ENCODE data around the gene CD2AP.

DNA sequence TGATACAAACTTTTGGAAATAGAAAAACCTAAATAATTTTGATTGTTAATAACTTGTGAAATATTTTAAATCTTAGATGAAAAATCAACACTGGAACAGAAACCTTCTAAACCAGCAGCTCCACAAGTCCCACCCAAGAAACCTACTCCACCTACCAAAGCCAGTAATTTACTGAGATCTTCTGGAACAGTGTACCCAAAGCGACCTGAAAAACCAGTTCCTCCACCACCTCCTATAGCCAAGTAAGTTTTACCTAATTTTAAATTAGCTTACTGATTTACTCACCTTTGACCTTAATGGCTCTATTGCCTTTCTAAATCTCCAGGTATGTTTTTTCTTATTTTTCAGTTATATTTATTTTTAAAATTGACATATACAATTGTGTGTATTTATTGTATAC is 118.2 kb downstream of the CD2AP start:
- TF ChIP-seq SP1 (IDR thresholded peaks at IDR 0.05; ENCODE audit: low read depth) (no peak), JUND (IDR thresholded peaks at IDR 0.05) (no peak), POLR2A (IDR thresholded peaks at IDR 0.05; ENCODE audit: borderline replicate concordance, extremely low read depth, insufficient read depth, insufficient read length) (no peak), ELF1 (IDR thresholded peaks at IDR 0.05; ENCODE audit: borderline replicate concordance, low read depth) (no peak), SIN3A (IDR thresholded peaks at IDR 0.05; ENCODE audit: low read depth) (no peak)
- TF ChIP-seq, protein P1, sequence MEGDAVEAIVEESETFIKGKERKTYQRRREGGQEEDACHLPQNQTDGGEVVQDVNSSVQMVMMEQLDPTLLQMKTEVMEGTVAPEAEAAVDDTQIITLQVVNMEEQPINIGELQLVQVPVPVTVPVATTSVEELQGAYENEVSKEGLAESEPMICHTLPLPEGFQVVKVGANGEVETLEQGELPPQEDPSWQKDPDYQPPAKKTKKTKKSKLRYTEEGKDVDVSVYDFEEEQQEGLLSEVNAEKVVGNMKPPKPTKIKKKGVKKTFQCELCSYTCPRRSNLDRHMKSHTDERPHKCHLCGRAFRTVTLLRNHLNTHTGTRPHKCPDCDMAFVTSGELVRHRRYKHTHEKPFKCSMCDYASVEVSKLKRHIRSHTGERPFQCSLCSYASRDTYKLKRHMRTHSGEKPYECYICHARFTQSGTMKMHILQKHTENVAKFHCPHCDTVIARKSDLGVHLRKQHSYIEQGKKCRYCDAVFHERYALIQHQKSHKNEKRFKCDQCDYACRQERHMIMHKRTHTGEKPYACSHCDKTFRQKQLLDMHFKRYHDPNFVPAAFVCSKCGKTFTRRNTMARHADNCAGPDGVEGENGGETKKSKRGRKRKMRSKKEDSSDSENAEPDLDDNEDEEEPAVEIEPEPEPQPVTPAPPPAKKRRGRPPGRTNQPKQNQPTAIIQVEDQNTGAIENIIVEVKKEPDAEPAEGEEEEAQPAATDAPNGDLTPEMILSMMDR (IDR thresholded peaks at IDR 0.05 in 2 of 3, conservative IDR thresholded peaks at IDR 0.05 in 1 of 3; ENCODE audit: borderline replicate concordance in 1 of 3, insufficient read depth in 1 of 3, low read depth in 2 of 3, low read length in 2 of 3): no peak
- TF ChIP-seq, protein P2, sequence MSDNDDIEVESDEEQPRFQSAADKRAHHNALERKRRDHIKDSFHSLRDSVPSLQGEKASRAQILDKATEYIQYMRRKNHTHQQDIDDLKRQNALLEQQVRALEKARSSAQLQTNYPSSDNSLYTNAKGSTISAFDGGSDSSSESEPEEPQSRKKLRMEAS (IDR thresholded peaks at IDR 0.05): no peak
